Adrenal gland (tissue), 5 donors: ENCODE data around the gene COPB1.

Source experiments
- POLR2A ChIP-seq, 2 donors: fragments of 450-650 bp; IDR thresholded peaks; one replicate each; pipeline ENCODE4 v1.6.1; 2017; ENCODE audit warnings: antibody characterized with exemption in 2 of 2, mild to moderate bottlenecking in 2 of 2, moderate library complexity in 1 of 2
- TF ChIP-seq, protein P1 (sequence below), 6 experiments: fragments of 450-650 bp in 4 of 6; fragments of 200-600 bp in 2 of 6; sonication (generic) in 1 of 6; IDR thresholded peaks; 1 replicate in 5 of 6; 2 replicates in 1 of 6; pipeline versions ENCODE4 v1.5.1 to v1.8.0; 2016 to 2021; ENCODE audit warnings: antibody characterized with exemption in 6 of 6, mild to moderate bottlenecking in 2 of 6, moderate library complexity in 1 of 6
- donor health status: DM: no; HTN: no; CAD: no.

DNA sequence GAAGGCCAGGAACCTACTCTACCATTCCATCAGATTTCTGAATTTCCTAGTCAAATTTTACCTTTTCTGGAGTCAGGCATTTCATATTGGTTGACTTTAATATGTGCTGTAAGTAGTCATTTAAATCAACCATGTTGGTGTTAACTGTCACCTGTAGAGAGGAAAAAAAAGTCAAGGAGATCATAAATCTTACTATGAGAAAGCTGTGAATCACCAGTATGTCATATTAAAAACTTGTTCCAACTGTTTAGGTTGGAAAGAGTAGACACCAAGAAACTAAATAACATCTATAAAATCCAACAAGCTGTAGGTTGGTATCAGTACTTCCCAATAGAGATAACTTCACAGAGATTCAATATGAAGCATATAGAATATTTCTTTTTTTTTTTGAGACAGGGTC, 39.5 kb downstream of the COPB1 start:
- TF ChIP-seq, protein P1, sequence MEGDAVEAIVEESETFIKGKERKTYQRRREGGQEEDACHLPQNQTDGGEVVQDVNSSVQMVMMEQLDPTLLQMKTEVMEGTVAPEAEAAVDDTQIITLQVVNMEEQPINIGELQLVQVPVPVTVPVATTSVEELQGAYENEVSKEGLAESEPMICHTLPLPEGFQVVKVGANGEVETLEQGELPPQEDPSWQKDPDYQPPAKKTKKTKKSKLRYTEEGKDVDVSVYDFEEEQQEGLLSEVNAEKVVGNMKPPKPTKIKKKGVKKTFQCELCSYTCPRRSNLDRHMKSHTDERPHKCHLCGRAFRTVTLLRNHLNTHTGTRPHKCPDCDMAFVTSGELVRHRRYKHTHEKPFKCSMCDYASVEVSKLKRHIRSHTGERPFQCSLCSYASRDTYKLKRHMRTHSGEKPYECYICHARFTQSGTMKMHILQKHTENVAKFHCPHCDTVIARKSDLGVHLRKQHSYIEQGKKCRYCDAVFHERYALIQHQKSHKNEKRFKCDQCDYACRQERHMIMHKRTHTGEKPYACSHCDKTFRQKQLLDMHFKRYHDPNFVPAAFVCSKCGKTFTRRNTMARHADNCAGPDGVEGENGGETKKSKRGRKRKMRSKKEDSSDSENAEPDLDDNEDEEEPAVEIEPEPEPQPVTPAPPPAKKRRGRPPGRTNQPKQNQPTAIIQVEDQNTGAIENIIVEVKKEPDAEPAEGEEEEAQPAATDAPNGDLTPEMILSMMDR (IDR thresholded peaks at IDR 0.05): no peak
- TF ChIP-seq POLR2A (IDR thresholded peaks at IDR 0.05): no peak
